ENCODE results near the gene CNTNAP2. TPM values are rescaled to one million over a fixed set of nuclear protein-coding genes. Genes with fewer than 3 reads are reported as not detected.

The CNTNAP2 gene
- total and polyA plus RNA-seq, 9 donors = 0.24 to 7.0 (median 1.5) TPM

- no peak for DNase-seq
- H3K36me3 ChIP-seq = no peaks in the 10 kb centered on the region
- intact Hi-C loops (cut with DNase I) = no loop called here
- no peaks in the 10 kb centered on the region for H3K4me1 ChIP-seq (ENCODE audit: insufficient read depth)
- no peaks in the 10 kb centered on the region for H3K27me3 ChIP-seq
- no peak overlapping the region for H3K4me3 ChIP-seq
- TF ChIP-seq POLR2A (IDR thresholded peaks at IDR 0.05) (no peak), EP300 (IDR thresholded peaks at IDR 0.05) (no peak), CTCF (IDR thresholded peaks at IDR 0.05) (no peak)
- no peak overlapping the region for H3K27ac ChIP-seq
- WGBS, 3 donors = 54 to 62% (median 60%) methylated on average over 8 of the region's 8 CpGs
- H3K9me3 ChIP-seq = no peaks in the 10 kb centered on the region
Observed at GRCh38 chr7:148332191-148333186, 2215.9 kb downstream of the CNTNAP2 start.

- Histone ChIP-seq H3K36me3 (no peaks in the 10 kb centered on the region), H3K27me3 (no peaks in the 10 kb centered on the region), H3K27ac (no peak overlapping the region), H3K4me3 (no peak overlapping the region), H3K4me1 (ENCODE audit: insufficient read depth) (no peaks in the 10 kb centered on the region), H3K9me3 (no peaks in the 10 kb centered on the region)
- 89 to 95% (median 91%) methylated on average over 1 of the region's 1 CpG for WGBS, 3 donors
- intact Hi-C loops (cut with DNase I) = no loop called here
- DNase-seq = no peak
- TF ChIP-seq EP300 (IDR thresholded peaks at IDR 0.05) (no peak), POLR2A (IDR thresholded peaks at IDR 0.05) (no peak), CTCF (IDR thresholded peaks at IDR 0.05) (no peak)
Observed at GRCh38 chr7:148334441-148334956, 2217.9 kb downstream of the CNTNAP2 start.

GRCh38 chr7:148334959-148335577 is 2218.5 kb downstream of the CNTNAP2 start:
- Histone ChIP-seq H3K27me3 (no peaks in the 10 kb centered on the region), H3K9me3 (no peaks in the 10 kb centered on the region), H3K27ac (no peak overlapping the region), H3K4me3 (no peak overlapping the region), H3K4me1 (ENCODE audit: insufficient read depth) (no peaks in the 10 kb centered on the region), H3K36me3 (no peaks in the 10 kb centered on the region)
- 39 to 42% (median 41%) methylated on average over 6 of the region's 6 CpGs for WGBS, 3 donors
- no peak for DNase-seq
- no peak for TF ChIP-seq POLR2A (IDR thresholded peaks at IDR 0.05)
- no peak for TF ChIP-seq EP300 (IDR thresholded peaks at IDR 0.05)
- intact Hi-C loops (cut with DNase I) = no loop called here

- no peaks in the 10 kb centered on the region for H3K27me3 ChIP-seq
- intact Hi-C loops (cut with DNase I) = no loop called here
- H3K4me3 ChIP-seq = no peak overlapping the region
- no peaks in the 10 kb centered on the region for H3K9me3 ChIP-seq
- H3K27ac ChIP-seq = no peak overlapping the region
- TF ChIP-seq POLR2A (IDR thresholded peaks at IDR 0.05) (no peak), CTCF (IDR thresholded peaks at IDR 0.05) (no peak), EP300 (IDR thresholded peaks at IDR 0.05) (no peak)
- H3K4me1 ChIP-seq (ENCODE audit: insufficient read depth) = no peaks in the 10 kb centered on the region
- WGBS, 3 donors = 33 to 63% (median 36%) methylated on average over 1 of the region's 1 CpG
- H3K36me3 ChIP-seq = no peaks in the 10 kb centered on the region
- no peak for DNase-seq
Observed at GRCh38 chr7:148335790-148336189, 2219.2 kb downstream of the CNTNAP2 start.
